H1 (cell line): ENCODE results near the gene ADK. TPM values are rescaled to one million over a fixed set of nuclear protein-coding genes. Genes with fewer than 3 reads are reported as not detected.

Experiments
- CTCF ChIA-PET: fragments of 300-600 bp; sonication (Branson Sonifier 250); formaldehyde crosslinking; loops from one replicate; lab custom pipeline; 2021; ENCODE audit not compliant: partially characterized antibody; lab: Charles Lee
- POLR2A ChIA-PET: fragments of 300-600 bp; sonication (Branson Sonifier 250); formaldehyde crosslinking; loops from one replicate; lab custom pipeline; 2021; ENCODE audit warnings: inconsistent platforms; ENCODE audit not compliant: partially characterized antibody; lab: Charles Lee
- DNase-seq, 2 experiments: peaks; one replicate each; pipeline versions ENCODE4 v3.0.0 to v3.0.0-alpha.2; 2010 to 2022; ENCODE audit warnings: low spot score in 2 of 2, low read depth in 1 of 2, mixed read lengths in 1 of 2
- FAIRE-seq: peaks from 2 replicates; lab custom pipeline; 2011; peaks lifted over from hg19 to GRCh38; lab: Jason Lieb, UNC
- H2AFZ ChIP-seq: 2 replicates; pipeline ENCODE4 v1.8.1; 2012; ENCODE audit warnings: low read length, inconsistent platforms
- H2AK5ac ChIP-seq: 2 replicates; pipeline ENCODE4 v1.6.1; 2013; ENCODE audit warnings: low read depth, low read length
- H2BK120ac ChIP-seq: replicated peaks from 2 replicates; pipeline ENCODE3; 2013; ENCODE audit warnings: low read depth, low read length, inconsistent platforms
- H2BK12ac ChIP-seq: 2 replicates; pipeline ENCODE4 v1.6.1; 2013; ENCODE audit warnings: low read depth, low read length
- H2BK15ac ChIP-seq: 2 replicates; pipeline ENCODE4 v1.6.1; 2013; ENCODE audit warnings: low read length
- H2BK20ac ChIP-seq: 2 replicates; pipeline ENCODE4 v1.6.1; 2013; ENCODE audit warnings: low read length
- H2BK5ac ChIP-seq: 2 replicates; pipeline ENCODE4 v1.6.1; 2013; ENCODE audit warnings: low read depth, low read length
- H3K14ac ChIP-seq: 2 replicates; pipeline ENCODE4 v1.6.1; 2013; ENCODE audit warnings: inconsistent platforms; ENCODE audit not compliant: insufficient read length
- H3K18ac ChIP-seq: 2 replicates; pipeline ENCODE4 v1.6.1; 2013; ENCODE audit warnings: low read length; ENCODE audit errors: extremely low read depth
- H3K23ac ChIP-seq: 2 replicates; pipeline ENCODE4 v1.6.1; 2013; ENCODE audit warnings: inconsistent platforms; ENCODE audit not compliant: insufficient read length
- H3K23me2 ChIP-seq: 2 replicates; pipeline ENCODE4 v1.6.1; 2013; ENCODE audit warnings: low read depth, low read length
- H3K27ac ChIP-seq: 2 replicates; pipeline ENCODE4 v1.6.1; 2011; ENCODE audit warnings: low read depth, low read length, inconsistent platforms
- H3K27me3 ChIP-seq, 4 experiments: replicated peaks in 1 of 4; 1 replicate in 1 of 4; 2 replicates in 3 of 4; pipeline versions ENCODE4 v1.6.1 to v1.8.1; 2011 to 2013; ENCODE audit warnings: low read length in 3 of 4, mild to moderate bottlenecking in 3 of 4, inconsistent platforms in 2 of 4, mixed read lengths in 2 of 4, moderate library complexity in 1 of 4; ENCODE audit not compliant: control insufficient read depth in 3 of 4, insufficient read depth in 3 of 4; ENCODE audit errors: extremely low read depth in 1 of 4
- H3K36me3 ChIP-seq, 4 experiments: 2 replicates each; pipeline versions ENCODE4 v1.6.1 to v1.8.1; 2011 to 2013; ENCODE audit warnings: mild to moderate bottlenecking in 4 of 4, low read length in 3 of 4, moderate library complexity in 2 of 4, control low read depth in 1 of 4, inconsistent platforms in 1 of 4; ENCODE audit not compliant: insufficient read depth in 4 of 4, control insufficient read depth in 2 of 4
- H3K4ac ChIP-seq: replicated peaks from 2 replicates; pipeline ENCODE3; 2013; ENCODE audit warnings: low read length, low read depth, mixed read lengths, inconsistent platforms; ENCODE audit not compliant: insufficient read length
- H3K4me1 ChIP-seq, 4 experiments: replicated peaks in 1 of 4; 1 replicate in 1 of 4; 2 replicates in 3 of 4; pipeline versions ENCODE4 v1.6.1 to v1.8.1; 2011 to 2013; ENCODE audit warnings: low read length in 3 of 4, inconsistent platforms in 2 of 4, mixed read lengths in 1 of 4; ENCODE audit not compliant: insufficient read depth in 4 of 4, control insufficient read depth in 3 of 4
- H3K4me2 ChIP-seq, 2 experiments: 2 replicates each; pipeline versions ENCODE4 v1.6.1 to v1.8.1; 2011 to 2013; ENCODE audit warnings: low read depth in 2 of 2, low read length in 2 of 2, control low read depth in 1 of 2, inconsistent platforms in 1 of 2, mild to moderate bottlenecking in 1 of 2; ENCODE audit not compliant: insufficient read depth in 1 of 2
- H3K4me3 ChIP-seq, 4 experiments: fragments of 200-600, 300-600 bp in 1 of 4; sonication (generic), shearing (Covaris generic), sonication (Bioruptor Twin) in 1 of 4; 2 replicates each; pipeline versions ENCODE4 v1.5.1 to v1.8.1; 2011 to 2016; ENCODE audit warnings: low read length in 4 of 4, low read depth in 3 of 4, control low read depth in 2 of 4, inconsistent platforms in 2 of 4, mild to moderate bottlenecking in 2 of 4, mixed read lengths in 1 of 4, moderate library complexity in 1 of 4; ENCODE audit not compliant: insufficient read depth in 2 of 4; ENCODE audit errors: extremely low read depth in 1 of 4
- H3K56ac ChIP-seq: replicated peaks from 2 replicates; pipeline ENCODE3; 2013; ENCODE audit warnings: low read depth, mild to moderate bottlenecking, mixed read lengths, low read length, inconsistent platforms; ENCODE audit not compliant: insufficient read length
- H3K79me1 ChIP-seq: 2 replicates; pipeline ENCODE4 v1.6.1; 2013; ENCODE audit warnings: low read depth, low read length, control low read depth
- H3K79me2 ChIP-seq, 2 experiments: 2 replicates each; pipeline versions ENCODE4 v1.6.1 to v1.8.1; 2012 to 2013; ENCODE audit warnings: low read length in 2 of 2, mild to moderate bottlenecking in 2 of 2, inconsistent platforms in 1 of 2; ENCODE audit not compliant: insufficient read depth in 2 of 2, control insufficient read depth in 1 of 2
- H3K9ac ChIP-seq, 4 experiments: replicated peaks in 1 of 4; 1 replicate in 1 of 4; 2 replicates in 3 of 4; pipeline versions ENCODE4 v1.6.1 to v1.8.1; 2011 to 2013; ENCODE audit warnings: low read depth in 3 of 4, low read length in 3 of 4, control low read depth in 2 of 4, mild to moderate bottlenecking in 2 of 4, moderate library complexity in 2 of 4, inconsistent platforms in 1 of 4; ENCODE audit errors: extremely low read depth in 1 of 4
- H3K9me3 ChIP-seq, 2 experiments: 2 replicates each; pipeline versions ENCODE4 v1.6.1 to v1.8.1; 2012 to 2013; ENCODE audit warnings: mild to moderate bottlenecking in 2 of 2, moderate library complexity in 2 of 2, control low read depth in 1 of 2, inconsistent platforms in 1 of 2, low read depth in 1 of 2, low read length in 1 of 2, mixed read lengths in 1 of 2; ENCODE audit not compliant: insufficient read depth in 2 of 2
- H4K20me1 ChIP-seq, 2 experiments: replicated peaks in 1 of 2; 2 replicates each; pipeline versions ENCODE3 to v1.8.1; 2011 to 2013; ENCODE audit warnings: inconsistent platforms in 2 of 2, low read length in 2 of 2, mild to moderate bottlenecking in 1 of 2; ENCODE audit not compliant: insufficient read depth in 2 of 2, control insufficient read depth in 1 of 2
- H4K5ac ChIP-seq: 2 replicates; pipeline ENCODE4 v1.6.1; 2013; ENCODE audit warnings: low read length, low read depth, mixed read lengths, inconsistent platforms; ENCODE audit not compliant: insufficient read length
- H4K8ac ChIP-seq: 2 replicates; pipeline ENCODE4 v1.8.0; 2013; ENCODE audit warnings: mild to moderate bottlenecking, moderate library complexity, low read length, inconsistent platforms; ENCODE audit not compliant: insufficient read depth; ENCODE audit errors: extremely low read depth
- H4K91ac ChIP-seq: replicated peaks from 2 replicates; pipeline ENCODE3; 2013; ENCODE audit warnings: low read length, mixed read lengths, inconsistent platforms; ENCODE audit not compliant: insufficient read length
- CEBPB ChIP-seq: IDR thresholded peaks from 2 replicates; pipeline ENCODE4 v1.6.1; 2012; ENCODE audit warnings: low read depth, low read length
- CHD1 ChIP-seq: IDR thresholded peaks from 2 replicates; pipeline ENCODE4 v1.6.1; 2012; ENCODE audit warnings: low read depth, low read length, improper control_type of control experiment
- EP300 ChIP-seq, 2 experiments: IDR thresholded peaks; 1 replicate in 1 of 2; 2 replicates in 1 of 2; pipeline ENCODE4 v1.6.1; 2011 to 2012; ENCODE audit warnings: low read depth in 2 of 2, low read length in 2 of 2, mild to moderate bottlenecking in 2 of 2, borderline replicate concordance in 1 of 2, inconsistent platforms in 1 of 2, moderate library complexity in 1 of 2
- GABPA ChIP-seq: IDR thresholded peaks from 2 replicates; pipeline ENCODE4 v1.6.1; 2011; ENCODE audit warnings: mild to moderate bottlenecking, low read length, moderate library complexity, borderline replicate concordance; ENCODE audit not compliant: insufficient read depth
- POLR2A ChIP-seq, 2 experiments: IDR thresholded peaks; 1 replicate in 1 of 2; 2 replicates in 1 of 2; pipeline ENCODE4 v1.6.1; 2011; ENCODE audit warnings: low read depth in 2 of 2, low read length in 2 of 2, mild to moderate bottlenecking in 2 of 2; ENCODE audit errors: control extremely low read depth in 1 of 2
- SIX5 ChIP-seq: IDR thresholded peaks from 2 replicates; pipeline ENCODE4 v1.6.1; 2011; ENCODE audit warnings: mild to moderate bottlenecking, low read depth, low read length
- SUZ12 ChIP-seq: fragments of 200-600 bp; sonication (generic); IDR thresholded peaks from 2 replicates; pipeline ENCODE4 v1.6.1; 2012; ENCODE audit warnings: mild to moderate bottlenecking, inconsistent platforms, low read length, moderate library complexity, mixed read lengths
- polyA plus RNA-seq, 7 experiments: library from polyadenylated mRNA; depleted of rRNA in 3 of 7; stranded (reverse) in 5 of 7; unstranded in 2 of 7; fragments of >200 nt in 5 of 7; fragments of 200-250 nt in 2 of 7; gene quantifications; 1 replicate in 5 of 7; 2 replicates in 1 of 7; 4 replicates in 1 of 7; pipeline versions ENCODE4 v1.2.1 to v1.2.3, GENCODE V29; 2011 to 2013; ENCODE audit warnings: missing spikeins in 2 of 7, mixed read lengths in 2 of 7
- total RNA-seq: library from RNA; stranded (reverse); fragmentation: NEBNext Ultra II Directional; extraction: Animal tissue kit (Norgen Biotek cat#: 25700); gene quantifications from 2 replicates; pipeline ENCODE4 v1.2.1, GENCODE V29; 2021
- TF ChIP-seq, protein P1 (sequence below): IDR thresholded peaks from 2 replicates; pipeline ENCODE4 v1.6.1; 2012; ENCODE audit warnings: low read length, inconsistent platforms
- TF ChIP-seq, protein P2 (sequence below): IDR thresholded peaks from 2 replicates; pipeline ENCODE4 v1.6.1; 2012; ENCODE audit warnings: inconsistent platforms

The ADK gene
- total and polyA plus RNA-seq, 2 of the 8 experiments (the other 6 are each of a cell fraction or from before 2014, with no cell fraction given): 12.3 to 42.4 TPM

GRCh38 chr10:74620626-74621025, 469.6 kb downstream of the ADK start:
- no peak overlapping the region for H3K56ac ChIP-seq
- H4K5ac ChIP-seq: no peak overlapping the region
- no peak overlapping the region for H2AK5ac ChIP-seq
- no peaks in the 10 kb centered on the region for H3K79me1 ChIP-seq
- FAIRE-seq (no peak), DNase-seq (no peak)
- no peaks in the 10 kb centered on the region for H3K23me2 ChIP-seq
- no peak overlapping the region for H2BK120ac ChIP-seq
- H3K27me3 ChIP-seq: no peaks in the 10 kb centered on the region
- no peak overlapping the region for H2BK20ac ChIP-seq
- no peak overlapping the region for H2BK5ac ChIP-seq
- no peak overlapping the region for H2AFZ ChIP-seq
- H3K4me3 ChIP-seq: no peak overlapping the region
- CTCF ChIA-PET: no interaction called here
- H4K91ac ChIP-seq: no peak overlapping the region
- no peaks in the 10 kb centered on the region for H3K9me3 ChIP-seq
- POLR2A ChIA-PET: no interaction called here
- H4K8ac ChIP-seq: no peak overlapping the region
- no peaks in the 10 kb centered on the region for H3K79me2 ChIP-seq
- H3K4ac ChIP-seq: no peak overlapping the region
- H3K4me2 ChIP-seq: no peak overlapping the region
- no peaks in the 10 kb centered on the region for H4K20me1 ChIP-seq
- no peaks in the 10 kb centered on the region for H3K4me1 ChIP-seq
- H3K18ac ChIP-seq: no peak overlapping the region
- H3K14ac ChIP-seq: no peak overlapping the region
- no peaks in the 10 kb centered on the region for H3K36me3 ChIP-seq
- TF ChIP-seq, protein P1, sequence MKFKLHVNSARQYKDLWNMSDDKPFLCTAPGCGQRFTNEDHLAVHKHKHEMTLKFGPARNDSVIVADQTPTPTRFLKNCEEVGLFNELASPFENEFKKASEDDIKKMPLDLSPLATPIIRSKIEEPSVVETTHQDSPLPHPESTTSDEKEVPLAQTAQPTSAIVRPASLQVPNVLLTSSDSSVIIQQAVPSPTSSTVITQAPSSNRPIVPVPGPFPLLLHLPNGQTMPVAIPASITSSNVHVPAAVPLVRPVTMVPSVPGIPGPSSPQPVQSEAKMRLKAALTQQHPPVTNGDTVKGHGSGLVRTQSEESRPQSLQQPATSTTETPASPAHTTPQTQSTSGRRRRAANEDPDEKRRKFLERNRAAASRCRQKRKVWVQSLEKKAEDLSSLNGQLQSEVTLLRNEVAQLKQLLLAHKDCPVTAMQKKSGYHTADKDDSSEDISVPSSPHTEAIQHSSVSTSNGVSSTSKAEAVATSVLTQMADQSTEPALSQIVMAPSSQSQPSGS: no peak
- TF ChIP-seq CHD1 (no peak), SUZ12 (no peak), POLR2A (IDR thresholded peaks at IDR 0.05; ENCODE audit: control extremely low read depth in 1 of 2, low read depth in 2 of 2, low read length in 2 of 2) (no peak), CEBPB (no peak), SIX5 (no peak), EP300 (IDR thresholded peaks at IDR 0.05; ENCODE audit: borderline replicate concordance in 1 of 2, low read depth in 2 of 2, low read length in 2 of 2) (no peak), GABPA (no peak)
- TF ChIP-seq, protein P2, sequence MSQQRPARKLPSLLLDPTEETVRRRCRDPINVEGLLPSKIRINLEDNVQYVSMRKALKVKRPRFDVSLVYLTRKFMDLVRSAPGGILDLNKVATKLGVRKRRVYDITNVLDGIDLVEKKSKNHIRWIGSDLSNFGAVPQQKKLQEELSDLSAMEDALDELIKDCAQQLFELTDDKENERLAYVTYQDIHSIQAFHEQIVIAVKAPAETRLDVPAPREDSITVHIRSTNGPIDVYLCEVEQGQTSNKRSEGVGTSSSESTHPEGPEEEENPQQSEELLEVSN: no peak
- H3K23ac ChIP-seq: no peak overlapping the region
- no peak overlapping the region for H3K9ac ChIP-seq
- no peak overlapping the region for H3K27ac ChIP-seq
- H2BK15ac ChIP-seq: no peak overlapping the region
- no peak overlapping the region for H2BK12ac ChIP-seq
